ENCODE measurements around the gene NSD1. TPM values are rescaled to one million over a fixed set of nuclear protein-coding genes. Genes with fewer than 3 reads are reported as not detected.

NSD1 gene
- total and polyA plus RNA-seq, 9 of the 15 experiments (the other 6 are each of a cell fraction or from before 2014, with no cell fraction given) = 3.8 to 51.0 (median 24.7) TPM

DNA sequence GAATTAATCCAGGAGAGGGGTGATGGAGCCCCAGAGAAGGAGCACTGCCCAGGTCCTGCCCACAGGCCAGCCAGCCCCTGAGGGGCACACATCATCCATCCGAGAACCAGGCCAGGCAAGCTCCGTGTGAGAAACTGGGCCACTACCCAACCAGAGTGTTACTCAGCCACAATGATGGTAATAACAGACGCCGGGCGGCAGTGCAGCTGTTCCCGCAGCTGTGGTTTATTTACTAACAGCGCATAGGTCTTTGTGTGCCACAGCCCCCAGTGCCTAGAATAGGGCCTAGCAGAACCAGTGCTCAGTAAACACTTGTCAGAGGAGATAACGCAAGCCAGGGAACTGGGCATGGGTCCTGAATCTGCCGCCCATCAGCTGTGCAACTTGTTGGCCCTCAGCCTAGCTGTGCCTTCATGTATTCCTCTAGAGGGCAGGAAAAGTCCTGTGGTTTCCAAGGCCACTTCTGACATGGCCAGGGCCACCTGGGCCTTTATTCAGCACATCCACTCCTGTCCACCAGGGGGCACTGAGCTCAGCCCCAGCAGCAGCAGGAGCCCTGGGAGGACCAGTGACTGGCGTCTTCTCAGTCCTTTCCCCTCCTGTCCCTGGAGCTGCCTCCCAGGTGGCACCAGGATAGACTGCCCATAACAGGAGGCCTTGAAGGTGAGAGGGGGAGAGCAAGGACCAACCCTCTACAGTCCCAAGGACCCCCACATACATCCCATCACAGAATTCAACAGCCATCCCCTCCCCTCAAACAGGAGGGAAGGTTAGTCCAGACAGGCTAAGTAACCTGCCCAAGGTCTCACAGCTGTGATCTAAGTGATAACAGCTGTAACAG, 176.0 kb downstream of the NSD1 start (continued):
- no peak for TF ChIP-seq MXI1 (IDR thresholded peaks at IDR 0.05; ENCODE audit: low read depth, low read length)
- TF ChIP-seq HEY1 (CRISPR knock-in tag; IDR thresholded peaks at IDR 0.05; ENCODE audit: borderline replicate concordance) = no peak
- TF ChIP-seq, protein P1, sequence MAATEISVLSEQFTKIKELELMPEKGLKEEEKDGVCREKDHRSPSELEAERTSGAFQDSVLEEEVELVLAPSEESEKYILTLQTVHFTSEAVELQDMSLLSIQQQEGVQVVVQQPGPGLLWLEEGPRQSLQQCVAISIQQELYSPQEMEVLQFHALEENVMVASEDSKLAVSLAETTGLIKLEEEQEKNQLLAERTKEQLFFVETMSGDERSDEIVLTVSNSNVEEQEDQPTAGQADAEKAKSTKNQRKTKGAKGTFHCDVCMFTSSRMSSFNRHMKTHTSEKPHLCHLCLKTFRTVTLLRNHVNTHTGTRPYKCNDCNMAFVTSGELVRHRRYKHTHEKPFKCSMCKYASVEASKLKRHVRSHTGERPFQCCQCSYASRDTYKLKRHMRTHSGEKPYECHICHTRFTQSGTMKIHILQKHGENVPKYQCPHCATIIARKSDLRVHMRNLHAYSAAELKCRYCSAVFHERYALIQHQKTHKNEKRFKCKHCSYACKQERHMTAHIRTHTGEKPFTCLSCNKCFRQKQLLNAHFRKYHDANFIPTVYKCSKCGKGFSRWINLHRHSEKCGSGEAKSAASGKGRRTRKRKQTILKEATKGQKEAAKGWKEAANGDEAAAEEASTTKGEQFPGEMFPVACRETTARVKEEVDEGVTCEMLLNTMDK (IDR thresholded peaks at IDR 0.05; ENCODE audit: borderline replicate concordance, insufficient read depth, low read depth, low read length, poor library complexity, severe bottlenecking) = peak; percentile 89
- no peak for TF ChIP-seq RNF219 (CRISPR knock-in tag; IDR thresholded peaks at IDR 0.05)
- no peak for TF ChIP-seq ZNF354B (CRISPR knock-in tag; IDR thresholded peaks at IDR 0.05)
- TF ChIP-seq POU5F1 (IDR thresholded peaks at IDR 0.05; ENCODE audit: borderline replicate concordance, low read depth, low read length, partially characterized antibody) = peak; percentile 12
- no peak for TF ChIP-seq ZNF197 (CRISPR knock-in tag; IDR thresholded peaks at IDR 0.05; ENCODE audit: low read depth)
- TF ChIP-seq ZFX (CRISPR knock-in tag; IDR thresholded peaks at IDR 0.05) = no peak
- no peak for TF ChIP-seq TFE3 (CRISPR knock-in tag; IDR thresholded peaks at IDR 0.05)
- no peak for TF ChIP-seq ZNF41 (CRISPR knock-in tag; conservative IDR thresholded peaks at IDR 0.05)
- TF ChIP-seq ZNF785 (CRISPR knock-in tag; IDR thresholded peaks at IDR 0.05) = no peak
- TF ChIP-seq NEUROD1 (IDR thresholded peaks at IDR 0.05; ENCODE audit: borderline replicate concordance, low read depth, low read length, partially characterized antibody) = peak; percentile 66
- no peak for TF ChIP-seq FOXM1 (IDR thresholded peaks at IDR 0.05; ENCODE audit: low read depth)
- TF ChIP-seq FOXM1 (CRISPR knock-in tag; IDR thresholded peaks at IDR 0.05; ENCODE audit: low read depth) = no peak
- no peak for TF ChIP-seq MBD2 (IDR thresholded peaks at IDR 0.05; ENCODE audit: borderline replicate concordance, low read depth)
- TF ChIP-seq ESRRB (CRISPR knock-in tag; IDR thresholded peaks at IDR 0.05; ENCODE audit: borderline replicate concordance) = no peak
- TF ChIP-seq LEF1 (IDR thresholded peaks at IDR 0.05) = no peak
- TF ChIP-seq TRIM25 (IDR thresholded peaks at IDR 0.05; ENCODE audit: borderline replicate concordance) = no peak
- TF ChIP-seq ZNF644 (tag; IDR thresholded peaks at IDR 0.05; ENCODE audit: low read depth) = no peak
- TF ChIP-seq LCOR (CRISPR knock-in tag; IDR thresholded peaks at IDR 0.05) = no peak
- TF ChIP-seq PHB (CRISPR knock-in tag; IDR thresholded peaks at IDR 0.05) = no peak

All from K562 (cell line).